Hepatocyte (in vitro differentiated cells): Measurements from ENCODE around the gene SH2B3.

Experiments used
- CTCF ChIP-seq: fragments of 200-600 bp; sonication (generic); IDR thresholded peaks from 2 replicates; pipeline ENCODE4 v1.5.1; 2016; ENCODE audit warnings: antibody characterized with exemption, mild to moderate bottlenecking; ENCODE audit not compliant: poor library complexity
- EZH2 ChIP-seq: fragments of 200-600 bp; sonication (generic); IDR thresholded peaks from 2 replicates; pipeline ENCODE4 v1.6.1; 2016; ENCODE audit warnings: antibody characterized with exemption, mild to moderate bottlenecking, borderline replicate concordance
- EZH2phosphoT487 ChIP-seq: fragments of 200-600 bp; sonication (generic); IDR thresholded peaks from one replicate; pipeline ENCODE4 v1.6.1; 2018; ENCODE audit warnings: antibody characterized with exemption, mild to moderate bottlenecking, low read depth, moderate library complexity; ENCODE audit not compliant: unreplicated experiment, severe bottlenecking

GRCh38 chr12:111410431-111411184 lies 4.9 kb downstream of the SH2B3 start:
- TF ChIP-seq EZH2phosphoT487: no peak
- TF ChIP-seq CTCF: no peak
- no peak for TF ChIP-seq EZH2
